Activated CD4-positive, alpha-beta memory T cell treated with anti-CD3 and anti-CD28 coated beads for 36 hours (primary cell): ENCODE data around the gene ZP2. TPM values are rescaled to one million over a fixed set of nuclear protein-coding genes. Genes with fewer than 3 reads are reported as not detected.
A peak's percentile ranks its signal among the peaks of the same experiment; 100 is the strongest.

Source experiments
- CTCF ChIA-PET: fragments of 350-600 bp; sonication (Branson Sonifier 250); formaldehyde crosslinking; loops from one replicate; lab custom pipeline; 2021; ENCODE audit warnings: antibody characterized with exemption, inconsistent platforms; lab: Charles Lee
- POLR2A ChIA-PET: fragments of 350-600 bp; sonication (Branson Sonifier 250); formaldehyde crosslinking; loops from one replicate; lab custom pipeline; 2021; ENCODE audit warnings: antibody characterized with exemption; lab: Charles Lee
- DNase-seq: peaks from one replicate; pipeline ENCODE4 v3.0.0-alpha.2; 2020
- H3K27ac Mint-ChIP-seq: one replicate; pipeline ENCODE4 v1.8.0; 2021; ENCODE audit warnings: mixed read lengths
- H3K27me3 Mint-ChIP-seq: one replicate; pipeline ENCODE4 v1.8.0; 2021; ENCODE audit warnings: mixed read lengths
- H3K36me3 Mint-ChIP-seq: one replicate; pipeline ENCODE4 v1.8.0; 2021; ENCODE audit warnings: mixed read lengths
- H3K4me1 Mint-ChIP-seq: one replicate; pipeline ENCODE4 v1.8.0; 2021; ENCODE audit warnings: low read depth, mixed read lengths
- H3K4me3 Mint-ChIP-seq: one replicate; pipeline ENCODE4 v1.8.0; 2021; ENCODE audit warnings: mild to moderate bottlenecking, mixed read lengths
- H3K9me3 Mint-ChIP-seq: one replicate; pipeline ENCODE4 v1.8.0; 2021; ENCODE audit warnings: mixed read lengths
- intact Hi-C: fragments of 100-400 bp; cut with micrococcal nuclease; formaldehyde crosslinking; loops from one replicate; pipeline ENCODE4 v1.15.1; 2023
- total RNA-seq, 2 experiments: library from RNA; stranded (reverse); gene quantifications; one replicate each; pipeline ENCODE4 v1.2.3, GENCODE V29; 2021

The ZP2 gene
- total RNA-seq, 2 experiments from 2014 or later = not detected

- Mint-ChIP-seq H3K27ac (no peak overlapping the region), H3K36me3 (peaks cover 35% of the 10 kb centered on the region), H3K4me3 (no peak overlapping the region), H3K27me3 (no peaks in the 10 kb centered on the region), H3K9me3 (no peaks in the 10 kb centered on the region), H3K4me1 (peaks cover 3% of the 10 kb centered on the region)
- ChIA-PET CTCF (interaction anchor here (0.7 to 3.5 kb wide), 3 partner anchors 10 to 1184 kb away, joined by 3 to 9 read pairs (median 3); no protein-coding TSS in a partner anchor), POLR2A (interaction anchor here (1.1 kb wide), 1 partner anchor 9 kb away, joined by 5 read pairs; the partner anchor contains the start of gene LDAF1)
- no peak for DNase-seq
- intact Hi-C loops = no loop called here
Observed at GRCh38 chr16:21167360-21167759, 44.0 kb downstream of the ZP2 start.

GRCh38 chr16:21166561-21166961 lies 44.8 kb downstream of the ZP2 start:
- DNase-seq = no peak
- intact Hi-C loops = no loop called here
- Mint-ChIP-seq H3K4me3 (no peak overlapping the region), H3K27me3 (no peaks in the 10 kb centered on the region), H3K36me3 (peaks cover 37% of the 10 kb centered on the region), H3K9me3 (no peaks in the 10 kb centered on the region), H3K4me1 (peaks cover 4% of the 10 kb centered on the region), H3K27ac (no peak overlapping the region)
- ChIA-PET CTCF (interaction anchor here (1.0 kb wide), 1 partner anchor 10 kb away, joined by 3 read pairs; no protein-coding TSS in a partner anchor), POLR2A (no interaction called here)

- ChIA-PET CTCF (no interaction called here), POLR2A (no interaction called here)
- H3K36me3 Mint-ChIP-seq = peaks cover 24% of the 10 kb centered on the region
- intact Hi-C loops = no loop called here
- H3K27ac Mint-ChIP-seq = no peak overlapping the region
- H3K4me3 Mint-ChIP-seq = no peak overlapping the region
- DNase-seq = no peak
- peaks cover 10% of the 10 kb centered on the region for H3K4me1 Mint-ChIP-seq
- no peaks in the 10 kb centered on the region for H3K9me3 Mint-ChIP-seq
- no peaks in the 10 kb centered on the region for H3K27me3 Mint-ChIP-seq
Observed at GRCh38 chr16:21164521-21165168, 46.7 kb downstream of the ZP2 start.

GRCh38 chr16:21163576-21163975 lies 47.8 kb downstream of the ZP2 start:
- CTCF ChIA-PET = interaction anchor here (1.3 kb wide), 1 partner anchor 26 kb away, joined by 3 read pairs; no protein-coding TSS in a partner anchor
- Mint-ChIP-seq H3K36me3 (peaks cover 24% of the 10 kb centered on the region), H3K9me3 (no peaks in the 10 kb centered on the region), H3K4me3 (no peak overlapping the region), H3K27ac (no peak overlapping the region), H3K4me1 (peaks cover 16% of the 10 kb centered on the region), H3K27me3 (no peaks in the 10 kb centered on the region)
- intact Hi-C loops = no loop called here
- POLR2A ChIA-PET = no interaction called here
- DNase-seq = no peak

DNA sequence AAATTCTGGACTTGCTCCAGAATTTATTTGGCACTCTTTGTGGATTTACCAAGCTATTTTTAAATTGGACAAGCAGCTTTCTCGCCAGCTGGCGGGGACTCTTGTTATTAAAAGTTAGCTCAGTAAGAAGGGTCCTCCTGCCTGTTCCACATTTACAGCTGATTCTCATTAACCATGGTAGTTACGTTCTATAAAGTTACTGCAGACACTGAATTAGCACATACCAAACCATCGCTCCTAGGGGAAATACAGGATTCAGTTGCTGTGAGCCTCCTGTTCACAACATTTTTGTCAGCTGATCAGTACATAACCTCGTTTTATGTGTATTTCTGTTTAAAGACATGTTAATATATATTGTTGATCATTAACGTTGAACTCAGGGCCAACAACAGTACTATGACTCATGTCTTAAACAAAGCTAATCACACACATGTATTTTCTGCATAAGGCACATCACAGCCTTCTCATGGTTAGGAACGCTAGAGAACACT lies 48.7 kb downstream of the ZP2 start:
- Mint-ChIP-seq H3K27me3 (no peaks in the 10 kb centered on the region), H3K9me3 (no peaks in the 10 kb centered on the region), H3K4me1 (peaks cover 23% of the 10 kb centered on the region), H3K4me3 (no peak overlapping the region), H3K36me3 (peaks cover 23% of the 10 kb centered on the region), H3K27ac (no peak overlapping the region)
- no peak for DNase-seq
- POLR2A ChIA-PET = no interaction called here
- CTCF ChIA-PET = interaction anchor here (1.3 kb wide), 1 partner anchor 27 kb away, joined by 3 read pairs; no protein-coding TSS in a partner anchor
- intact Hi-C loops = no loop called here

DNA sequence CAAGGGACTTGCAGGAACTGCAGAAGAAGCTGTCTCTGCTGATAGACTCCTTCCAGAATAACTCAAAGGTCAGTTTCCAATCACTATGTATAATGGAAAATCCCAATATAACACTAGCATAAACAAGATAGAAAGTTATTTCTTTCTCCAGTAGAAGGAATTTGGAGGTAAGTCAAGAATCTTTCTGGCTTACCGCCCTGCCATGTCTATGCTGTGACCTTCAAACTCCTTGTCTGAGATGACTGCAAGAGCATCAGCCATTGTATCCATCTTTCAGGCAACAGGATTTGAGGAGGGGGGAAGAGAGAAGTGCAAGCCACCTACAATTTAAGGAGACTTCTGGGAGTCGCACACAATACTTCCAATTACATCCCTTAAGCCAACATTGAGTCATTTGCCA lies 50.2 kb downstream of the ZP2 start:
- ChIA-PET POLR2A (no interaction called here), CTCF (no interaction called here)

DNA sequence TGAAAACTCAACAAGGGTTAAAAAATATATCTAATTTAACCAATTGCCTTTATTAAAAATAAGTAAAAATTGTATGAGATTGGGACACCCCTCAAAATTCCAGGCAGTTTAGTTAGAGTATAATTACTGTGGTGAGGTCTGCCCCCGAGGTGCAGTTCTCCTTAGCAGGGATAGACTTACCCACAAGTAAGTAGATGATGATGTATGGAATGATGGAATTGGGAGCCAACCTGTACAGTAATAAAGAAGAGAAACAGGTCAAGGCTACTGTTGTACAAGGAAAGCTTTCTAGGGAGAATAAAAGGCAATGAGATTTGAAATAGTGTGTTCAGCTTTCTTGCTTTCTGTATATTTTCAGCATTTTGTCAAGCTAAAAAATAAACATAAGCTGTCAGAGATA lies 51.1 kb downstream of the ZP2 start:
- Mint-ChIP-seq H3K4me3 (no peak overlapping the region), H3K27me3 (no peaks in the 10 kb centered on the region), H3K4me1 (peaks cover 24% of the 10 kb centered on the region), H3K9me3 (no peaks in the 10 kb centered on the region), H3K36me3 (peaks cover 16% of the 10 kb centered on the region), H3K27ac (no peak overlapping the region)
- intact Hi-C loops = no loop called here
- POLR2A ChIA-PET = no interaction called here
- CTCF ChIA-PET = interaction anchor here (1.8 kb wide), 1 partner anchor 28 kb away, joined by 9 read pairs; no protein-coding TSS in a partner anchor
- no peak for DNase-seq

More for the DNA sequence above, 50.2 kb downstream of the ZP2 start:
- Mint-ChIP-seq H3K36me3 (peaks cover 19% of the 10 kb centered on the region), H3K4me3 (no peak overlapping the region), H3K9me3 (no peaks in the 10 kb centered on the region), H3K27ac (no peak overlapping the region), H3K4me1 (peaks cover 24% of the 10 kb centered on the region), H3K27me3 (no peaks in the 10 kb centered on the region)
- intact Hi-C loops = no loop called here
- no peak for DNase-seq

DNA sequence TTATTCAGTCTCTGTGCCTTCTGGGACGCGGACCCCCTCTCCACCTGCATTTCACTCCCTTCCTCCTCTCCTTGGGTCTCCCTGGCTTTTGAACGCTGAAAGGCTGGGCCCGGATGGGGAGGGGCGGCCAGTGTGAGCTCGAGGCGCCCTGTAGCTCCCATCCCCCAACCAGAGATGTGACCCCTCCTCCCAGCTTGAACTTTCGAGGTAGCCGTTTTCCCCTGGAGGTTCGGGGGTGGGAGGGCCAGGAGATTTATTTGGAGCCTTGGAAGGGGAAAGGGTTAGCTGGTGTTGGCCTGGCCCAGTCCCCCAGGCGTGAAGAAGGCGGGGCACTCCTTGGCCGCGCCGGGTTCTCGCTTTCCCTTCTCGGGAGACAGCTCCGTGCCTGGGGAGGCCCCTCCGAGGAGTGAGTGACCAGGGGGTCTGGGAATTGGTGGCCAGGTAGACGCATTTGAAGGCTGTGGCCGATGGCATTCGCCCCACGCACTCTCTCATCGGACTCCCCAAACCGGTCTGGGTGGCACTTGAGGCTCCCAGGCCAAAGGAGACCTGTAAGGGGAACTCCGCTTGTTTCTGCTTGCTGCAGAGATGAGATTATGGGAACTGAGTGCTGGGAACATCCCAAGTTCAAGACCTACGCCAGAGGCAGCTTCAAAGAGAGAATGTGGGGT lies 52.0 kb downstream of the ZP2 start:
- Mint-ChIP-seq H3K4me3 (peak overlapping the region; percentile 77), H3K4me1 (peaks cover 24% of the 10 kb centered on the region), H3K36me3 (peaks cover 13% of the 10 kb centered on the region), H3K27ac (no peak overlapping the region), H3K27me3 (no peaks in the 10 kb centered on the region), H3K9me3 (no peaks in the 10 kb centered on the region)
- intact Hi-C loops = loop anchor here (1.0 to 10.0 kb wide), 2 partner anchors 141 to 1165 kb away; no protein-coding TSS in a partner anchor
- ChIA-PET POLR2A (no interaction called here), CTCF (interaction anchor here (0.7 to 4.2 kb wide), 3 partner anchors 29 to 221 kb away, joined by 3 to 28 read pairs (median 9); no protein-coding TSS in a partner anchor)
- peak; percentile 31 for DNase-seq

DNA sequence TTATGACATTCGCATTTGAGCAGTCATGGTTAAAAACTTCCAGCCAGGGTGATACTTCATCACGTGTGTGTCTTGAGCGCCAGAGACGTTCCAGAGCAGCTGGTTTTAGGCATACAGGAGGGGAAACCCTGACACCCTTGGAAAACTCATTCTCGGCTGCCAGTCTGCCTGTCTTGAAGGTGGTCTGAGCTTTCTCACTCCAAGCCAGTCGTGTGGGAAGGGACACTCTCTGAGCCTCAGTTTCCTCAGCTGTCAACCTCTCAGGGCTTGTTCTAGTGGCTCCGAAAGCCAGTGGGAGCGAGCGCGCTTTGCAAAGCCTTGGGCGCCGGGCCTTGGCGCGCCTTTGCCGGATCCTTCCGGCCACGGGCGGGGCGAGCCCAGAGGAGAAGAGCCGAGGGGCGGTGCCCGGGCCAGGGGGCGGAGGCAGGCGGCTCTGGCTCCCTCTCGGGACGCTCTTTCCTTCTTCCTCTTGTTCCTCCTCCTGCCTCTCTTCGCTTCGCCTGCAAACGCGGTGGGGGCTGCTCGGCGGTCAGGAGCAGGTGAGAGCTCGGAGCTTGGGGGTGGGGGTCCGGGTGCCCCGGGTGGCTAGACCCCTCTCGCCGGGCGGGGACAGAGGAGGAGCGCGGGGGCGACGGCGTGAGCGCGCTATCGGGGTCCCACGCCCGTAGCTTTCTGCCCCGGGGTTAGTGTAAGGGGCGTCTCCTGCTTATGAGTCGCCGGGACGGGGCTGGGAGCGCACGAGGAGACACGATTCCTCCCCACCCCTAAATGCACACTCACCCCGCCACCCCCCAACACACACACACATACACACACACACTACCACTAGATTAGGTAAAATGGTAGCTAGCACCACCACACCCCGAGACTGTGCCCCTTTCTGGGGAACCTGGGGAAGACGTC lies 52.9 kb downstream of the ZP2 start, which contains the start of gene LDAF1:
LDAF1 (plus strand) TSS at position 467 of the 903 bp plus-strand sequence. CDS start 2,509 bp downstream, outside the sequence.
- Mint-ChIP-seq H3K4me1 (peaks cover 24% of the 10 kb centered on the region), H3K27ac (peak within 1 kb of the TSS; percentile 5)
- POLR2A ChIA-PET = interaction anchor here (0.6 to 0.8 kb wide), 2 partner anchors 9 to 28 kb away, joined by 3 to 5 read pairs; no protein-coding TSS in a partner anchor

DNA sequence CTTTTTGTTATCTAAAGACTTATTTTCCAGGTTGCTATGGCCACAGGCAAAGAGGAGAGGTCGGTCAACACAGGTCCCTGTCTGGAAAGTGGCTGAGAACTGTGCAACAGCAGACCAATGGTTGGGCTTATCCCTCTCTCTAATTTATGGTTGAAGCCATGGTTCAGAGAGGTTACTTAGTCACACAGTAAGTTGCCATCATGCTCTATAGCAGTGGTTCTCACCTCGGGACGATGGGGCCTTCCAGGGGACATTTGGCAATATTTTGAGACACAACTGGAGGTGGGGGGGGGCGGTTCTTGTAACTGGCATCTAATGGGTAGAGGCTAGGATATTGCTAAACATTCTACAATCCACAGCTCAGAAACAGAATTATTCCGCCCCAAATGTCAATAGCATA lies 53.7 kb downstream of the ZP2 start:
- DNase-seq = no peak
- H3K4me1 Mint-ChIP-seq = peaks cover 24% of the 10 kb centered on the region
- intact Hi-C loops = loop anchor here (10.0 kb wide), 1 partner anchor 1167 kb away; no protein-coding TSS in a partner anchor
- no peak overlapping the region for H3K27ac Mint-ChIP-seq
- CTCF ChIA-PET = interaction anchor here (0.7 to 4.2 kb wide), 5 partner anchors 9 to 1163 kb away, joined by 3 to 28 read pairs (median 3); no protein-coding TSS in a partner anchor
- H3K4me3 Mint-ChIP-seq = peak overlapping the region; percentile 77
- H3K9me3 Mint-ChIP-seq = no peaks in the 10 kb centered on the region
- H3K36me3 Mint-ChIP-seq = peaks cover 2% of the 10 kb centered on the region
- POLR2A ChIA-PET = interaction anchor here (0.6 kb wide), 1 partner anchor 29 kb away, joined by 3 read pairs; no protein-coding TSS in a partner anchor
- H3K27me3 Mint-ChIP-seq = no peaks in the 10 kb centered on the region

More for the DNA sequence above, 52.9 kb downstream of the ZP2 start, which contains the start of gene LDAF1:
- CTCF ChIA-PET = interaction anchor here (0.7 to 4.2 kb wide), 4 partner anchors 10 to 220 kb away, joined by 3 to 28 read pairs (median 6); no protein-coding TSS in a partner anchor
- no peaks in the 10 kb centered on the region for H3K27me3 Mint-ChIP-seq
- intact Hi-C loops = loop anchor here (1.0 to 10.0 kb wide), 2 partner anchors 142 to 1166 kb away; no protein-coding TSS in a partner anchor
- peak within 1 kb of the TSS; percentile 77 for H3K4me3 Mint-ChIP-seq
- peaks cover 8% of the 10 kb centered on the region for H3K36me3 Mint-ChIP-seq
- H3K9me3 Mint-ChIP-seq = no peaks in the 10 kb centered on the region
- DNase-seq = peak; percentile 86
